ENCODE results near the gene GNG8.

GNG8 gene

GRCh38 chr19:46600384-46601317 lies 35.4 kb downstream of the GNG8 start:
- peak; percentile 97 for DNase-seq

GRCh38 chr19:46599716-46600373 lies 36.2 kb downstream of the GNG8 start:
- DNase-seq, result no peak

DNA sequence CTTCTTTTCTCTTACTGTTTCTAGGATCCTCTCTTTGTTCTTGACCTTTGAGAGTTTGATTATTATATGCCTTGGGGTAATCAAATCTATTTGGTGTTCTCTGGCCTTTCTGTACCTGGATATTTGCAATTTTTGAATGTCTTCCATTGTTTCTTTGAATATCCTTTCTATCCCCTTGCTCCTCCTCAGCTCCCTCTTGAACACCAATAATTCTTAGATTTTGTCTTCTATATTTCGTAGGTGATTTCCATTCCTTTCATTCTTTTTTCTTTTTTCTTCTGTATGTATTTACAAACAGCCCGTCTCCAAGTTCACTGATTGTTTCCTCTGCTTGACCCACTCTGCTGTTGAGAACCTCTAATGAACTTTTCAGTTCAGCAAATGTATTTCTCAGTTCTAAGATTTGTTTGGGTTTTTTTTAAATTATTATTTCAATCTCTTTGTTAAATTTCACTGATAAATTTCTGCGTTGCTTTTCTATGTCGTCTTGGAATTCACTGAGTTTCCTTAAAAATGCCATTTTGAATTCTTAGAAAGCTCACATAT lies 37.6 kb downstream of the GNG8 start:
- DNase-seq, result no peak

DNA sequence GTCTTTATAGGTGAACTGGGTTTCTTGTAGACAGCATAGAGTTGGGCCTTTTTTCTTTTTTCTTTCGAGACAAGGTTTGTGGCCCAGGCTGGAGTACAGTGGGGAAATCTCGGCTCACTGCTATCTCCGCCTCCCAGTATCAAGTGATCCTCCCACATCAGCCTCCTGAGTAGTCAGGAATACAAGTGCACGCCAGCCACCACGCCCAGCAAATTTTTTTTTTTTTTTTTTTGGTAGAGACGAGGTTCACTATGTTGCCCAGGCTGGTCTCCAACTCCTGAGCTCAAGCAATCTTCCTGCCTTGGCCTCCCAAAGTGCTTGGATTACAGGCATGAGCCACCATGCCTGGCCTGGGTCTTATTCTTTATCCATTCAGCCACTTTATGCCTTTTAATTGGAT lies 40.0 kb downstream of the GNG8 start:
- no peak for DNase-seq

- no peak for DNase-seq
Measured at GRCh38 chr19:46591870-46592269, 44.1 kb downstream of the GNG8 start.

DNA sequence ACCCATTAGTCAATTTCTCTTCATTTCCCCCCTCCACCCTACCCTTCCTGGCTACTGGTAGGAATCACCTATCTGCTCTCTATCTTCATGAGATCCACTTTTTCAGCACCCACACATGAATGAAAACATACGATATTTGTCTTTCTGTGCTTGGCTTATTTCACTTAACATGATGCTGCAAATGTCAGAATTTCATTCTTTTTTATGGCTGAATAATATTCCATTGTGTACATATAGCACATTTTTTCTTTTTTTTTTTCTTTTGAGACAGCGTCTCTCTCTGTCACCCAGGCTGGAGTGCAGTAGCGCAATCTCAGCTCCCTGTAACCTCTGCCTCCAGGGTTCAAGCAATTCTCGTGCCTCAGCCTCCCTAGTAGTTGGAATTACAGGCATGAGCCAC lies 44.7 kb downstream of the GNG8 start:
- DNase-seq, result no peak

DNA sequence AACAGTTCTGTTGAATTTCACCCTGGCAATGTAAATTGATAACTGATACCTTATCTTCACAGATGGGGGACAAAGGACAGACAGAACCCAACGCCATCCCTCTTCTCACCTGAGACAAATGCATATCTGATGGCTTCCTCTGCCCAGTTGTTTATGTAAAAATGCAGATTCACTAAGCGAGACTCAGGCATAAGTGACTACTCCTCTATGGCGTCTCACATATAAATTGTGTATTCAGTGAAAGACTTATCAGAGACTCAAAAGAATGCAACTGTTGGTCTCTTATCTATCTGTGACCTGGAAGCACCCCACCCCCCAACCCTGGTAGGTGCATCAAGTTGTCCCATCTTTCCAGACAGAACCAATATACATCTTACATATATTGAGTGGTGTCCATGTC lies 48.1 kb downstream of the GNG8 start:
- DNase-seq, result no peak

- no peak for DNase-seq
Measured at GRCh38 chr19:46586294-46586693, 49.7 kb downstream of the GNG8 start.

DNA sequence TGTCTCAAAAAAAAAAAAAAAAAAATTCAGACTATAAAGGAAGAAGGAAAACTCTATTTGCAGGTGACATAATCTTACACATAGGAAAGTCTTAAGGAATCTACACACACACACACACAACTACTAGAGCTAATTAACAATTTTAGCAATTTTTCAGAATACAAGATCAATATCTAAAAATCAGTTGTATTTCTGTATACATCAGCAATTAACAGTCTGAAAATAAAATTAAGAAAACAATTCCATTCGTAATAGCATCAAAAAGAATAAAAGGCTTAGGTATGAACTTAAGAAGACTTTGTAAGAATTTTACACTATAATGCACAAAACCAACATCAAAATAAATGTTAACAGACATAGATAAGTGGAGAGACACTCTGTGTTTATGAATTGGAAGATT lies 50.5 kb downstream of the GNG8 start:
- DNase-seq, result no peak
